Neural progenitor cell (in vitro differentiated cells): ENCODE measurements around the gene SAP30. TPM values are rescaled to one million over a fixed set of nuclear protein-coding genes. Genes with fewer than 3 reads are reported as not detected.
A peak's percentile ranks its signal among the peaks of the same experiment; 100 is the strongest.

Experiments used
- DNase-seq: peaks from one replicate; pipeline ENCODE4 v3.0.0-alpha.2; 2016; ENCODE audit warnings: low spot score
- H2AFZ ChIP-seq: fragments of 200-600 bp; sonication (generic); replicated peaks from 2 replicates; pipeline ENCODE4 v1.6.1; 2016; ENCODE audit warnings: antibody characterized with exemption
- H3F3A ChIP-seq: fragments of 200-600 bp; sonication (generic); 2 replicates; pipeline ENCODE4 v1.6.1; 2016; ENCODE audit warnings: antibody characterized with exemption, low read depth
- H3K27ac ChIP-seq: fragments of 200-600 bp; sonication (generic); 2 replicates; pipeline ENCODE4 v1.5.1; 2016; ENCODE audit warnings: mild to moderate bottlenecking
- H3K27me3 ChIP-seq: fragments of 200-600 bp; sonication (generic); 2 replicates; pipeline ENCODE4 v1.6.1; 2016; ENCODE audit warnings: mild to moderate bottlenecking, moderate library complexity
- H3K36me3 ChIP-seq: fragments of 200-600 bp; sonication (generic); 2 replicates; pipeline ENCODE4 v1.5.1; 2016
- H3K4me1 ChIP-seq: fragments of 200-600 bp; sonication (generic); 2 replicates; pipeline ENCODE4 v1.6.1; 2016; ENCODE audit warnings: mixed run types
- H3K4me2 ChIP-seq: fragments of 200-600 bp; sonication (generic); 2 replicates; pipeline ENCODE4 v1.6.1; 2016
- H3K4me3 ChIP-seq: fragments of 200-600 bp; sonication (generic); 2 replicates; pipeline ENCODE4 v1.5.1; 2016
- H3K79me2 ChIP-seq: fragments of 200-600 bp; sonication (generic); 2 replicates; pipeline ENCODE4 v1.6.1; 2016; ENCODE audit warnings: low read depth
- H3K9ac ChIP-seq: fragments of 200-600 bp; sonication (generic); 2 replicates; pipeline ENCODE4 v1.6.1; 2016
- H3K9me3 ChIP-seq: fragments of 200-600 bp; sonication (generic); 2 replicates; pipeline ENCODE4 v1.5.1; 2016; ENCODE audit warnings: low read depth
- H4K20me1 ChIP-seq: fragments of 200-600 bp; sonication (generic); 2 replicates; pipeline ENCODE4 v1.6.1; 2016; ENCODE audit warnings: low read depth
- H3K27ac Mint-ChIP-seq: 3 replicates; pipeline ENCODE4 v1.8.0; 2021; ENCODE audit warnings: mixed read lengths
- H3K27me3 Mint-ChIP-seq: 2 replicates; pipeline ENCODE4 v1.8.0; 2022; ENCODE audit warnings: low read depth, mild to moderate bottlenecking, inconsistent platforms, moderate library complexity, mixed read lengths; ENCODE audit not compliant: insufficient read depth
- H3K36me3 Mint-ChIP-seq: 3 replicates; pipeline ENCODE4 v1.8.0; 2021; ENCODE audit warnings: mixed read lengths
- H3K4me1 Mint-ChIP-seq: 3 replicates; pipeline ENCODE4 v1.8.0; 2021; ENCODE audit warnings: mixed read lengths
- H3K4me3 Mint-ChIP-seq: 3 replicates; pipeline ENCODE4 v1.8.0; 2021; ENCODE audit warnings: mild to moderate bottlenecking, moderate library complexity, mixed read lengths
- H3K9me3 Mint-ChIP-seq: 3 replicates; pipeline ENCODE4 v1.8.0; 2020; ENCODE audit warnings: mixed read lengths
- EZH2 ChIP-seq: fragments of 200-600 bp; sonication (generic); IDR thresholded peaks from 2 replicates; pipeline ENCODE4 v1.6.1; 2017; ENCODE audit warnings: antibody characterized with exemption, mild to moderate bottlenecking, moderate library complexity
- EZH2phosphoT487 ChIP-seq: fragments of 200-600 bp; sonication (generic); IDR thresholded peaks from 2 replicates; pipeline ENCODE4 v1.6.1; 2017; ENCODE audit warnings: antibody characterized with exemption
- total RNA-seq: library from RNA; depleted of rRNA; stranded (reverse); fragments of >200 nt; gene quantifications from 2 replicates; pipeline ENCODE4 v1.2.3, GENCODE V29; 2015; ENCODE audit warnings: low replicate concordance
- TF ChIP-seq, protein P1 (sequence below): fragments of 200-600 bp; sonication (generic); IDR thresholded peaks from 2 replicates; pipeline ENCODE4 v1.5.1; 2017; ENCODE audit warnings: antibody characterized with exemption, mild to moderate bottlenecking

SAP30 gene
- total RNA-seq, 1 donor from 2014 or later = 63.5 TPM

DNA sequence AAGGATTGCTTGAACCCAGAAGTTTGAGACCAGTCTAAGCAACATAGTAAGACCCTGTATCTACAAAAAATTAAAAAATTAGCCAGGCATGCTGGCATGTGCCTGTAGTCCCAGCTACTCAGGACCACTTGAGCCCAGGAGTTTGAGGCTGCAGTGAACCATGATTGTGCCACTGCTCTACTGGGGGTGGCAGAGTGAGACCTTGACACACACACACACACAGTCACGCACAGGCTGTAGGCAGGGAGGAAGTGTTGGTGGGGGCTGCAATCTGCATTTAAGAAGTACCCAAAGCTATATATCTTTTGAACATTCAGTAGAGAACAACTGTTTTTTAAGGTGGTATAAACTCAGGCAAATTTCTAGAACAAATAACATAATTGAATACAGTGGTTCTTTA is 20.9 kb downstream of the SAP30 start:
- H3K9me3 Mint-ChIP-seq = no peaks in the 10 kb centered on the region
- H3K9me3 ChIP-seq = no peaks in the 10 kb centered on the region
- H3K36me3 Mint-ChIP-seq = peaks cover 16% of the 10 kb centered on the region
- DNase-seq = no peak
- no peaks in the 10 kb centered on the region for H3K4me1 Mint-ChIP-seq
- H3K27ac Mint-ChIP-seq = no peak overlapping the region
- no peak overlapping the region for H3K27ac ChIP-seq
- no peak for TF ChIP-seq EZH2
- TF ChIP-seq EZH2phosphoT487 = no peak
- TF ChIP-seq, protein P1, sequence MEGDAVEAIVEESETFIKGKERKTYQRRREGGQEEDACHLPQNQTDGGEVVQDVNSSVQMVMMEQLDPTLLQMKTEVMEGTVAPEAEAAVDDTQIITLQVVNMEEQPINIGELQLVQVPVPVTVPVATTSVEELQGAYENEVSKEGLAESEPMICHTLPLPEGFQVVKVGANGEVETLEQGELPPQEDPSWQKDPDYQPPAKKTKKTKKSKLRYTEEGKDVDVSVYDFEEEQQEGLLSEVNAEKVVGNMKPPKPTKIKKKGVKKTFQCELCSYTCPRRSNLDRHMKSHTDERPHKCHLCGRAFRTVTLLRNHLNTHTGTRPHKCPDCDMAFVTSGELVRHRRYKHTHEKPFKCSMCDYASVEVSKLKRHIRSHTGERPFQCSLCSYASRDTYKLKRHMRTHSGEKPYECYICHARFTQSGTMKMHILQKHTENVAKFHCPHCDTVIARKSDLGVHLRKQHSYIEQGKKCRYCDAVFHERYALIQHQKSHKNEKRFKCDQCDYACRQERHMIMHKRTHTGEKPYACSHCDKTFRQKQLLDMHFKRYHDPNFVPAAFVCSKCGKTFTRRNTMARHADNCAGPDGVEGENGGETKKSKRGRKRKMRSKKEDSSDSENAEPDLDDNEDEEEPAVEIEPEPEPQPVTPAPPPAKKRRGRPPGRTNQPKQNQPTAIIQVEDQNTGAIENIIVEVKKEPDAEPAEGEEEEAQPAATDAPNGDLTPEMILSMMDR = no peak
- no peaks in the 10 kb centered on the region for H3K79me2 ChIP-seq
- H3K4me3 Mint-ChIP-seq = no peak overlapping the region
- no peak overlapping the region for H3K4me2 ChIP-seq
- H3K36me3 ChIP-seq = no peaks in the 10 kb centered on the region
- no peaks in the 10 kb centered on the region for H3K27me3 ChIP-seq
- no peak overlapping the region for H3K4me3 ChIP-seq
- H3K9ac ChIP-seq = no peak overlapping the region
- no peaks in the 10 kb centered on the region for H3K27me3 Mint-ChIP-seq
- no peaks in the 10 kb centered on the region for H4K20me1 ChIP-seq
- H2AFZ ChIP-seq = no peak overlapping the region
- no peaks in the 10 kb centered on the region for H3K4me1 ChIP-seq
- H3F3A ChIP-seq = no peaks in the 10 kb centered on the region

DNA sequence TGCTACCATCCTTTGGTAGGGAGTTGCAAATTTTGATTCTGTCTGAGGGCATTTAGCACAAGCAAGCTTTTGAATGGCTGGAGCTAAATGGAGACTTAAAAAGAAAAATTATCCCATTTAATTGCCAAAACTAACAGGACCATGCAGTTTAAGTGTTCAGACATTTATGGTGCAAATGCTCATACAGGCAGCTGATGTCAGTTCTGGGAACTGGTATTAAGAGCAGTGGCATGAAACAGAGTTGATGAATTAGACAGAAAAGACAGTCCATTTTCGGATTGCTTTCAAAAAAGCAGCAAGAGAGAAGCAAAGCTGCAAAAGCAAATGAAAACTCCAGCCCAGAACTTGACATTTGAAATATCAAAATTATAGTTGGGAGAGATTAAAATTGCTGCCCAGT is 26.9 kb downstream of the SAP30 start:
- H3K4me2 ChIP-seq = no peak overlapping the region
- no peaks in the 10 kb centered on the region for H3K79me2 ChIP-seq
- Mint-ChIP-seq H3K36me3 (peaks cover 13% of the 10 kb centered on the region), H3K27ac (no peak overlapping the region), H3K4me1 (peaks cover 6% of the 10 kb centered on the region), H3K4me3 (no peak overlapping the region), H3K27me3 (no peaks in the 10 kb centered on the region), H3K9me3 (no peaks in the 10 kb centered on the region)
- no peaks in the 10 kb centered on the region for H3K9me3 ChIP-seq
- no peaks in the 10 kb centered on the region for H3F3A ChIP-seq
- H4K20me1 ChIP-seq = no peaks in the 10 kb centered on the region
- H3K4me1 ChIP-seq = peaks cover 12% of the 10 kb centered on the region
- H3K27ac ChIP-seq = no peak overlapping the region
- H3K4me3 ChIP-seq = no peak overlapping the region
- H2AFZ ChIP-seq = no peak overlapping the region
- no peaks in the 10 kb centered on the region for H3K36me3 ChIP-seq
- DNase-seq = no peak
- TF ChIP-seq, protein P1 = no peak
- TF ChIP-seq EZH2phosphoT487 (no peak), EZH2 (no peak)
- no peak overlapping the region for H3K9ac ChIP-seq
- no peaks in the 10 kb centered on the region for H3K27me3 ChIP-seq

DNA sequence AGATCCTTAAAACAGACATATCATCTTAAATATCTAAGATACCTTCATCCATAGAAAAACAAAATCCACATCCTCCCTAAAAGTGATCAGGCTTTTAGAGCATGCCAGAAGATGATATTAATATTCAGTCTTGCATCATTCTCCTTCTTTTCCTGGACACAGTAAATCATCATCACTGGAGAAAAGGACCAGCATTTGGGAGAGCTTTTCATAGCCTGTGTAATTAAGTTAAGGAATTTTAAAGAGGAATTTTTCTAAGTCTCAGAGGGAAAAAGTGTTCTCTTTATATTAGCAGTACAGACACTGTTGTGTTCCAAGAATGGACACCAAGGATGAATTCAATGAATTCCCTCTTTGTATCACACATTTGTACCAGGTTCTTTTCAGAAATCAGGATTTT is 27.5 kb downstream of the SAP30 start:
- no peaks in the 10 kb centered on the region for H3K9me3 Mint-ChIP-seq
- Histone ChIP-seq H3K4me2 (peak overlapping the region; percentile 60), H3K4me1 (peaks cover 12% of the 10 kb centered on the region), H2AFZ (no peak overlapping the region), H3K79me2 (no peaks in the 10 kb centered on the region), H3F3A (no peaks in the 10 kb centered on the region), H3K27me3 (no peaks in the 10 kb centered on the region), H3K27ac (no peak overlapping the region), H3K36me3 (no peaks in the 10 kb centered on the region), H3K4me3 (no peak overlapping the region), H4K20me1 (no peaks in the 10 kb centered on the region), H3K9ac (no peak overlapping the region), H3K9me3 (no peaks in the 10 kb centered on the region)
- H3K4me1 Mint-ChIP-seq = peaks cover 6% of the 10 kb centered on the region
- no peak overlapping the region for H3K27ac Mint-ChIP-seq
- TF ChIP-seq, protein P1 = no peak
- TF ChIP-seq EZH2 (no peak), EZH2phosphoT487 (no peak)
- H3K36me3 Mint-ChIP-seq = peaks cover 12% of the 10 kb centered on the region
- H3K27me3 Mint-ChIP-seq = no peaks in the 10 kb centered on the region
- DNase-seq = no peak
- H3K4me3 Mint-ChIP-seq = no peak overlapping the region
